GM12801 (cell line): ENCODE data around the gene MATR3.

Experiments
- CTCF ChIP-seq: IDR thresholded peaks from one replicate; pipeline ENCODE4 v1.5.1; 2011; ENCODE audit warnings: control low read depth; ENCODE audit not compliant: insufficient read length; ENCODE audit errors: extremely low read depth

Gene MATR3

GRCh38 chr5:139379626-139380449 is 86.3 kb downstream of the MATR3 start:
- no peak for TF ChIP-seq CTCF
